NCI-H2171 treated with DMSO at 0.1 percent for 48 hours (cell line): ENCODE results near the gene HOATZ.

Source experiments
- DNase-seq: peaks from one replicate; lab custom pipeline; 2025; lab: John Stamatoyannopoulos, UW

The HOATZ gene

GRCh38 chr11:111514216-111515031 lies at the start of gene HOATZ:
Gene HOATZ (plus strand): TSS chr11:111514778. CDS start chr11:111514785, 7 bp downstream.
- no peak for DNase-seq

- no peak for DNase-seq
These were observed 49.2 kb upstream of the HOATZ start for GRCh38 chr11:111465400-111465799.

- DNase-seq = no peak
These were observed 48.0 kb upstream of the HOATZ start for GRCh38 chr11:111466615-111467014.

- DNase-seq = no peak
These were observed 45.4 kb upstream of the HOATZ start for GRCh38 chr11:111469200-111469599.

GRCh38 chr11:111472228-111472627 lies 42.4 kb upstream of the HOATZ start:
- no peak for DNase-seq

DNA sequence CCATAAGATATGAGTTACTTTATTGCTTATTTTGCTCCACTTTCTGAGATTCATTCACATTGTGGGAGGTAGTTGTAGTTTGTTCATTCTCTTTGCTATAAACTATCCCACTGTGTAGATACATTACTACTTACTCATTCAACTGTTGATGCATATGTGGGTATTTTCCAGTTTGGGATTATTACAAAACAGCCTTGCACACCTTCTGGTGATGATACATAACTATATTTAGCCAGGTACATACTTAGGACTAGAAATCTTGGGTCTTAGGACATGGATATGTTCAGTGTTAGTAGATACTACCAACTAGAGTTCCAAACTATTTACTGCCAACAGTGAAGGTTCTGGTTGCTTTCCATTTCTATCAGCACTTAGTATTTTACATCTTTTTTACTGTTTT lies 40.1 kb upstream of the HOATZ start:
- no peak for DNase-seq

DNA sequence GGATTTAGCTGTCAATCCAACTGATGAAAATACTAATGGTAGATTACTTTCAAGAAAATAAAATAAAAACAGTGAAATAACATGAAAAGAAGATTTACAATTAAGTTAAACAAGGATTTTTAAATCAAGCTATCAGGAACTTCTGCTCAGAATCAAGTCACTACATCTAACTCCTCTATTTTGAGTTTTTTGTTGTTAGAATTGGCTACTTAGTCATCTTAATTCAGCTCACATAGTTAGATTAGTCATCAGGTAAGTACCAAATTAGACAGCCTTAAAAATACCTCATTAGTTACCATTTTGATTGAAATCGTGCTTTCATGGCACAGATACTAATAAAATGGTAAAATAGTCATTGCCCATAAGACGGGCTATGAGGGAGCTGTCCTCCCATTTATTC lies 38.2 kb upstream of the HOATZ start:
- DNase-seq = no peak

DNA sequence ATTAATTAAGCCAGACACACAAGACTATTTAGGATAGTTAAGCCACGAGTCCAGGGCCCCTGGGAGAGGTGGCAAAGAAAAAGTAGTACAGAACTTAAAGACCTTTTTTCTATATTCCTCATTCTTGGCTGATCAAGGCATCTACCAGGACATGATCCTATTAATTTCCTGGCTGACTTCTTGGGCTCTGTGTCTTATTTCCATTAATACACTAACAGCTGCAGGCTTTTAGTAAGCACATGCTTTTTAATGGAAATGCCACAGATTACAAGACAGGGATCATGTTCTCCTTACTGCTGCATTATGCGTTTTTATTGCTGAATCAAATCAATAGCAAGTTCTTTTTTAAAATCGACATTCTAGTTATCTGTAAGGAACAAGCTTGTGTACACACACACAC lies 37.6 kb upstream of the HOATZ start:
- DNase-seq = peak; percentile 16

DNA sequence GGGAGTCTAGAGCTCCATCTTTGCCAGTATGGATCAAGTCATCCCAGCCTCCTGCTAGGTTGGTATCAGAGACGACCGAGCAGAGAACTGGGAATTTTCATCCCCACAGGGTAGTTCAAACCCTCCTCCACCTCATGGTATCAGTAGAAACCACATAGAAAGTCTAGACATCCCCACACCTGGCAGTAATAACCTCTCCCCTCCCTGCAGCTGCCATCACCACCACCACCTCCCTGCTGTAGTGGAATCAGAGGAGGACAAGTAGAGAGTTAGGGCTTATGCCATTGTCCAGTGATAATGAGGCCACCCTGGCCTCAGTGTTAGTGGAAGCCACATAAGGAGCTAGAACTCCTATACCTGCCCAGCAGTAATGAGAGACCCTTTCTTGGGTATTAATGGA lies 36.7 kb upstream of the HOATZ start:
- DNase-seq = no peak

DNA sequence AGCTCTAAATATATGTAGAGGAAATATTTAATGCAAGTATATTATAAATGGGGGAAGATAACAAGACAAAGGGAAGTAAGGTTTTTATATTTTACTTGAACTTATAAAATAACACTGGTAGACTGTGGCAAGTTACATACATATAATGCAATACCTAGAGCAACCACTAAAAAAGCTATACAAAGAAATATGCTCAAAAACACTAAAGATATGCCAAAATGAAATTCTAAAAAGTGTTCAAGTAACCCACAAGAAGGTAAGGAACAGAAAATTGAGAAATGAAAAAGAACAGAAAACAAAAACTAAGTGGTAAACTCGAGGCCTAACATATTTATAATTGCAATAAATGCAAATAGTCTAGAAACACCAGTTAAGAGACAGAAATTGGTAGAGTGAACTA lies 34.9 kb upstream of the HOATZ start:
- DNase-seq = no peak

- no peak for DNase-seq
These were observed 31.1 kb upstream of the HOATZ start for GRCh38 chr11:111483431-111483830.

DNA sequence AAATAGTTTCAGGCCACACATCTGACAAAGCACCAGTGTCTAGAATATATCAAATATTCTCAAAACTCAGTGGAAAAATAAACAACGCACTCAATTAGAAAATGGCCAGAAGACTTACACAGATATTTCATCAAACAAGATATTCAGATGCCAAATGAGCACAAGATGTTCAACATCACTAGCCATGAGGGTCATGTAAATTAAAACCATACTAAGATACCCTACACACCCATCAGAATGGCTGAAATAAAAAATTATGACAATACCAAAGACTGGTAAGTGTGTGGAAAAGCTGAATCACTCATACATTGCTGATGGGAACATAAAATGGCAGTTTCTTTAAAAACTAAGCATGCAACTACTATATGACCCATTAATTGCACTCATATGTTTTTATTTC lies 24.1 kb upstream of the HOATZ start:
- DNase-seq = no peak

DNA sequence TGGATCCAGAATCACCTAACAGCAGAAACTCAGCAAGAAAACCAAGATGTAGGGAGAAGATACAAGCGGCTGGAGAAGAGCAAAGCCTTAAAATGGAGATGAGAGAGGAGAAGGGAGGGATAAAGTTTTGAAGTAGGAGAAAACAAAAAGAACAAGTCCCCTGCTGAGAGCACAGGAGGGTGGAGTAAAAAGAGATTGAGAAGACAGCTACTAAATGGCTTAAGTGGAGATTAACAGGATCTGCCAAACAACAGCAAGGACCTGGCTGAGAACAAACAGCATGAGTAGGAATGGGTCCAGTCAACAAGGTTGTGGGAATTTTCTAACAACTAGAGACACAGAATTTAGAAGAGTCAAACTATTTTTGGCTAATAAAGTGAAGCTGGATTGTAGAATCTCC lies 20.5 kb upstream of the HOATZ start:
- DNase-seq = no peak

DNA sequence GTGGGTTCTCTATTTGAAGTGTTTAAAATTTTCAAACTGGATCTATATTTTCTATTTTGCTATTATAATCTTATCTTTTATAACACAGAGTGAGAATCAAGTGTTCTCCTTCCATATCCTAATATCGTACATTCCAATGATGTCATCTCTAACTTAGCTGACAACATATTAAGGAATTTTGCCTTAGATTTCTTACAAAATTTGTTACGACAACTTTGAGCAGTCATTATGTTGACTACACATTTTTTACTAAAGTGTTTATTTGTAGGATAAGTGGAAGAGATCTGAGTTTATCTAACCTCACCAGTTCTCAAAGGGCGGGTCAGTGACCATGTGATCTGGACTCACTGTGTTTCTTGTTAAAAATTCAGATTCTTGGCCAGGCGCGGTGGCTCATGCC lies 15.1 kb upstream of the HOATZ start:
- DNase-seq = no peak

GRCh38 chr11:111500481-111500880 lies 14.1 kb upstream of the HOATZ start:
- DNase-seq = no peak

DNA sequence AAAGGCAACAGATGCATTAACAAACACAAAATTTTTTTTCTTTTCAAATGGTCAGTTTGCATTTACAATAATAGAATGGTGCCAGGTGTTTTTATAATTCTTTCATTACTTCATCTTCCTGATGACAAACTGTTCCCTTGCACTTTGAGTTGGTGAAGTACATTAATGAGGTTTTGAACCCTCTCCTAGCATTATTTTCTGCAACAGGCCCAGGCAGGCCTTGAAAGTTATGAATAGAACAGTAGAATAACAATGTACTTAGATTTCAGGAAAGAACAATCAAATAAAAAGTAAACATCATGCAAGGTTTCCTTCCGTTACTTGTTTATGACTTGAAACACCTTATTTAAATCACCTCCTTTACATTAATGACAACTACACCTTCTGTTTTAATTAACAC lies 12.0 kb upstream of the HOATZ start:
- DNase-seq = no peak

GRCh38 chr11:111510311-111510710 lies 4.3 kb upstream of the HOATZ start:
- no peak for DNase-seq

- DNase-seq = no peak
These were observed 2.0 kb upstream of the HOATZ start, which contains the start of gene BTG4 for GRCh38 chr11:111512296-111513239. Gene BTG4 (minus strand): TSS chr11:111512386. CDS start chr11:111498776, 13,610 bp downstream.

DNA sequence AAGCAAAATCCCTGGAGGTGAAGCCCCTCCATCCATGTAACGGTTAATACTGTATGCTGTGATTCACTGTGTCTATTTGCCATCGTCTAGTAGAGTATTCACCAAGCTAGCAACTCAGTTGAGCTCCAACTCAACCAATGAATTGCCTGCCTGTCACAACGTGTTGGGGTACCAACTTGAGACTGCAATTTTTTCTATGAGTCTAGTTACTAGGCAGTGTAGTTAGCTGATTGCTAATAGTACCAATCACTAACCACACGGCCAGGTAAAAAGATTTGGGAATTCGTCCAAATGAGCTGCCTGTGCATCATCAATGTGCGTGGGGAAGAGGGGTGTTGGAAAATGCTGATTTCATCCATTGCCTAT lies 1.4 kb upstream of the HOATZ start:
- no peak for DNase-seq

DNA sequence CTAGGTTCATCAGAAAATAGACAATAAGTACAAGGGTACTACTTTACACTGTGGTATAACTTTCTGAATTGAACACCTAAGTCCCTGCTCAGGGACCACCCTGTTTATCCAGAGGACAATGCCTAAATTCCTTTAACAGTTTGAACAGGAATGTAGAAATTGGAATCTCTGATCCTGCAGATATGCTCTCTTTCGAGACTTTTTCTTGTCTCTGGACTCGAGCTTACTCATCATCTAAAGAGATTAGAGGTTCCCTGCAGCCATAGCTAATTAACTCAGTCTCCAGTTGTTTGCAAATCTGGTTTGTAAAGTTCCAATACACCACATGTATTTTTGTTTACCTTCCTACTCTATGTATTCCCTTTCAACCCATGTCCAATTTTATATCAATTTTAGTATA lies 1.0 kb downstream of the HOATZ start:
- DNase-seq = no peak

DNA sequence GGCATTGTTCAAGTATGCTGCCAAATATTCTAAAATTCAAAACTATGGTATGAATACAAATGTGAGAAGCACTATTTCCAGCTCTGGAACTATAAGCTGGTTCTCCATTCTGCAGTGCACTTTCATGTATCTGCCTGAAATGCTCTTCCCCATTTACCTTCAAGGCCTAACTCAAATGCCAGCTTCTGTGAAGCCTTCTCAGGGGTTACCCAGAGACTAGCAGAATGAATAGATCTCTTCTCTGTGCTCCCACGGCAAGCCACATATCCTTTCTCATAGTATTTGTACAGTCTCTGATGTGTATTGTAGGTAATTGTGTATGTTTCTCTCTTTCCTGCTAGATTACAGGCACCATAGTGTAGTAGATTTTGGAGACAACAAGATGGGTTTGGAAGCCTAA lies 4.1 kb downstream of the HOATZ start:
- DNase-seq = no peak

DNA sequence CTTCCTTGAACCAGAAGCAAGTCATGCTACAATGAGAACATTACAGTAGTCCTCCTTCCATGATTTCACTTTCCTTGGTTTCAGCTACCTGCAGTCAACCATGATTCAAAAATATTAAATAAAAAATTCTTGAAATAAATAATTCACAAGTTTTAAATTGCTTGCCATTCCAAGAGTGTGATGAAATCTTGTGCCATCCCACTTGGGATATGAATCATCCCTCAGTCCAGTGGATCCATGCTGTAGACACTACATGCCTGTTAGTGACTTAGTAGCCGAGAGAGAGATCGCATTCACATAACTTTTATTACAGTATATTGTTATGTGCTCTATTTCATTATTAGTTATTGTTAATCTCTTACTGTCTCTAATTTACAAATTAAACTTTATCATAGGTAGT lies 6.0 kb downstream of the HOATZ start:
- no peak for DNase-seq

DNA sequence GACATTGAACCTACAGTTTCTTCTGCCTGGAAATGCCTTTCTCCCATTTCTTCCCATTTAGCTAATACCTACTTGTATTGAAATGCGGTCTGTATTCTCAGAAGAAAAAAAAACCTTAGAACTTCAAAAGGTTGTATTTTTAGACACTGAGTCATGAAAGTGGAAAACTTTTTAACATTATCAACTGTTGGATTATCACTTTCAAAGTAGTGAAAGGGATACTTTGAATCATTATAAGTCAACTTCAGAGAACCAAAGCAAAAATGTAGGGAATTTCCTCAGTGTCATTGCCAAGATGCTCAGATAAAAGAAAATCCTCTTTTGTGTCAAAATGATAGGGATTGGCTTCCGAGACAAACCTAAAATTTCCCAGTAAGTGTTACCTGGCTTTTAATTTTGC lies 6.6 kb downstream of the HOATZ start:
- no peak for DNase-seq
